ENCODE data around the gene HSPB6.
A peak's percentile ranks its signal among the peaks of the same experiment; 100 is the strongest.
"Not testable (repeated sequence)": the region's sequence is repeated elsewhere in the genome, so short reads cannot be mapped to it uniquely, and the experiment has no call there.

Gene HSPB6

GRCh38 chr19:35756377-35757230 lies at the start of gene HSPB6:
Gene HSPB6, minus strand, starts transcription at chr19:35757029. Its CDS starts 21 bp downstream, at chr19:35757008.
- no peak for DNase-seq (ENCODE audit: low spot score)

DNA sequence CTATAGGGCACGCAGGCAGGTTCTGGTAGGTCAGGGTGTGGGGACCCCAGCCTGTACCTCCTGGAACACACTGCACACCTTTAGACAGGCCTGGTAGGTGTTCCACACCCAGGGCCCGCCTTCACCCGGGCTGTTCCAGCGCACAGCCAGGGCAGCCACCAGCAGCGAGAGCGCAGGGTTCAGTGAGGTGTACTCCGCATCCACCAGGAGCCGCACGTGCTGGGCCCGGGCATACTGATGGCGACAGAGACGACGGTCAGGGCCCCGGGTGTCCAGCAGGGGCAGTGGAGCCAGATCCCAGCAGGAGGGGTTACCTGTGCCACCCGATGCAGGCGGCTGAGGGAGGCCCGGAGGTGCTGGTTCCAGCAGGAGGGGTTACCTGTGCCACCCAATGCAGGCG lies 49.8 kb upstream of the HSPB6 start:
- no peak for DNase-seq (ENCODE audit: low spot score)

- DNase-seq (ENCODE audit: low spot score), result no peak
Measured at GRCh38 chr19:35805526-35806102, 48.8 kb upstream of the HSPB6 start.

- no peak for DNase-seq (ENCODE audit: low spot score)
Measured at GRCh38 chr19:35801828-35802227, 45.0 kb upstream of the HSPB6 start.

- peak; percentile 28 for DNase-seq (ENCODE audit: low spot score)
Measured at GRCh38 chr19:35797663-35798062, 40.8 kb upstream of the HSPB6 start.

DNA sequence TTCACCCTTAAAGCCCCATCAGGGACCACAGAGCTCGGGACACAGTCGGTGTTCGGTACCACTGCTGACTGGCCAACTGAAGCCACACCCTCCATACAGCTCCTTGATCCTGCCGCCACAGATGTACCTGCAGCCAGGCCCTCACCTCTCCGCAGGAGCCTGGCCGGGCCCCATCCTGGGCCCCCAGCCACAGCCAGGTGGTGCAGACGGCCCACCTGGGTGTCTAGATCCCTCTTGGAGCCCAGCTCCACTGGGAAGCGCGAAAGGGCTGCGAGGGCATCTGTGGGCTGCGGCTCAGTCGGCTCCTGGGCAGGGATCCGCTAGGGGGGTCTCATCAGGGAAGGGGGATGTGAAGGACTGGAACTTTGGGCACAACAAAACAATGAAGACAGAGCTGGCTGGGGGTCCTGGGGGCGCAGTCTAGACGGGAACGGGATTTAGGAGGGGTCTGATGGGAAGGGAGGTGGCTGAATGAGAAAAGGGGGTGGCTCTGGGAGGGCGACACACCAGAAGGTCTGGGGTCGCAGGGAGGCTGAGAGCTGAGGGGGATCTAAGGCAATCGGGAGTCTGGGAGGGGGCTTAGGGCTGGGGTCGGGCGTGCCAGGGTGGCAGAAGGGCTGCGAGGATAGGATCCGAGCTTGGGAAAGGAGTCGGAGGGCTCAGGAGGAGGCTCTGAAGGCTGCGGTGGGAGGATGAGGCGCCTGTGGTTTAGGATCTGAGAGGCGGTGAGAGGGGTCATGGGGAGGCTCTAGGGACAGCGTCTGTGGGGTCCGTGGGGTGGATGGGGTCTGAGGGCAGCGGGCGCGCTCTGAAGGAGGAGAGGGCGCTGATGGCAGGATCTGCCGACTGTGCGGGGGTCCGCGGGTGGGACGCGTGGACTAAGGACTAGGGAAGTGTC lies 40.1 kb upstream of the HSPB6 start:
- no peak for DNase-seq (ENCODE audit: low spot score)

DNA sequence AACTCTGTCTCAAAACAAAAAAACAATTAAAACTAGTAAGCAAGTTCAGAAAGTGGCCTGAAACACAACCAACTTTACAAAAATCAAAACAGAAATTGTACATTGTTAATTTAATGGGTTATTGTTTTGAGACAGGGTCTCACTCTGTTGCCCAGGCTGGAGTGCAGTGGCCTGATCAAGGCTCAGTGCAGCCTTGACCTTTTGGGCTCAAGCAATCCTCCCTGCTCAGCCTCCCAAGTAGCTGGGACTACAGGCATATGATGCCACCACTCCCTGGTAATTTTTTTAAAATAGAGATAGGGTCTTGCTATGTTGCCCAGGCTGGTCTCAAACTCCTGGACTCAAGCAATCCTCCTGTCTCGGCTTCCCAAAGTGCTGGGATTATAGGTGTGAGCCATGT lies 38.7 kb upstream of the HSPB6 start:
- not testable (repeated sequence) for DNase-seq (ENCODE audit: low spot score)

DNA sequence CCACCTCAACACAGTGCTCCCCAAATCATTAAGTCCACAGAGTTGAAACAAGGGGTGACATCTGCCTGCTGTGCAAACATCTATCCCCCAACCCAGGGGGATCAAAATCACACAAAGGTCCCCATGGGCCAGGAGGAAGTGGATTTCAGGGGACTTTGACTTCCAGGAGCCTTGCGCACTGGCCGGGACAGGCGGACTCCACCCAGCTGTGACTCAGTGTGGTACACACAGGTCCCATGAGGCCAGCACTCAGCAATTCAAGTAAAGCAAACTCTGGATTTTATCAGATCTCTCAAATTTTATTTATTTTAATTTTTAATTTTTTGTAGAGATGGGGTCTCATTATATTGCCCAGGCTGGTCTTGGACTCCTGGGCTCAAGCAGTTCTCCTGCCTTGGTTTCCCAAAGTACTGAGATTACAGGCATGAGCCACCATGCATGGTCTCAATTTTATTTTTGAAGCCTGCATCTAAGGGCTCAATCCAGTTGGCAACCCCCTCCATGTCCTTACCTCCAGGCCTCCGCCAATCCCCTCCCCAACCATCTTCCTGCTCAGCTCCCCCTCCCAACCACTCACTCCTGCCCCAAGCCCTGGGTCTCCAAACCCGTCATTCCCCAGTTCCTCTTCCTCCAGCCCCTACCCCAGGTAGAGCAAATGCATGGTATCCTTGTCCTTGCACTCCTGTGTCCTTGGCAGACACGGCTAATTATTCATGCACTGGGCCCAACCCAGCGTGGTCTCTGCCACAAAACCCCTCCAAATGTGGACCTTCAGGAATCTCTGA lies 36.7 kb upstream of the HSPB6 start:
- DNase-seq (ENCODE audit: low spot score), result no peak

- DNase-seq (ENCODE audit: low spot score), result no peak
Measured at GRCh38 chr19:35792888-35793287, 36.1 kb upstream of the HSPB6 start.

- DNase-seq (ENCODE audit: low spot score), result no peak
Measured at GRCh38 chr19:35792312-35792711, 35.5 kb upstream of the HSPB6 start.

DNA sequence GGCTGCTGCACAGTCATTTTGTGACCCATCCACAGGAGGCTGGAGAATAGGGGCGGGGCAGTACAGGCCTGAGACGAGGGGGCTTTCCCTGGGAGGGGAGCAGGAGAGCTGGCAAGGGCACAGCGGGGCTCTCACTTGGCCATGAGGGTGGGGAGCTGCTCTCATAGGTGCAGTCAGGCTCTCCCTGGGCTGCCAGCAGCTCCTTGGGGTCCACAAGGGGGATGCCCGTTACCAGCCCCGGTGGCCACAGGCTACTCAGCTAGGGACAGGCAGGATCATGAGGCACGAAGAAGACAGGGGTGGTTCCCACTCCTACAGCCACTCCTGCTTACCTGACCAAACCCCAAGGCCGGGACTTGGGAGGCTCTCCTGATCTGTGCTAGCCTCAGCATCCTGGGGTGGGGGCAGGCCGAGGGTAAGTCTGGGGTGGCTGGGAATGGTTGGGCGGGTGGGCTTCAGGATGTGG lies 35.0 kb upstream of the HSPB6 start:
- no peak for DNase-seq (ENCODE audit: low spot score)

DNA sequence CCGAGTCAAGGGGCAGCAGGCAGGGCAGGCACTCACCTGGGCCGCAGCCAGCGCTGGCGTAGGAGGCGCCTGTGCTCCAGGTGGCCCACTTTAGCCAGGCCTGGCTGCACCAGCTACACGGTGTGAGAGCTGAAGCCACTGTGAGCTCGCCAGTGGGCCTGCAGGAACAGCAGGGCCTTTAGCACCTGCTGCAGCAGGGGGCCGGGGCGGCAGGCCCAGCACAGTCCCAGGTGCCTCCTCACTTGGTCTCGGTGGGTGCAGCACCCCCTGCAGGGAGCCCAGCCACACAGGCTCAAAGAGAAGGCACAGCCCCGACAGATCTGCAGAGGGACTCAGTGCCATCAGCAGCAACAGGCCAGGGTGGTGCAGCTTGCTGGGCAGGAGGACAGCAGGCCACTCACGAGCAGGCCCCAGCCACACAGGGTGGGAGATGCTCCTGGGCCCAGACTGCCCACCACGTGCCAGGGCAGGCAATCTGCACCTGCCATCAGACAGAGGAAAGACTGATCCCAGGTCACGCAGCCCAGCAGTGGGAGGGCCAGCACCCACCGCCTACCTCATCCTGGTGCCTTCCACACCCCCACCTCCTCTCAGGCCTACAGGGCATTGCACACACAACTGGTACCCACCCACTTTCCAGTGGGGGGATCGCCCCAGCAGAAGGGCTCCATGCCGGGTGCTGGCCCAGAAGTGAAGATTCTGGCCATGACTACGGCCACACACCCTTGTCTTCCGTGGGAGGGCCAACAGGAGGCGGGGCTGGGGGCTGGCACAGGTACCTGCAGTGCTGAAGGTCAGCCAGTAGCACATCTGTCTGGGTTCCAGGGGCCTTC lies 34.4 kb upstream of the HSPB6 start:
- DNase-seq (ENCODE audit: low spot score), result peak; percentile 58

GRCh38 chr19:35789978-35790944 lies 33.4 kb upstream of the HSPB6 start:
- DNase-seq (ENCODE audit: low spot score), result no peak

- DNase-seq (ENCODE audit: low spot score), result no peak
Measured at GRCh38 chr19:35789195-35789977, 32.6 kb upstream of the HSPB6 start.

DNA sequence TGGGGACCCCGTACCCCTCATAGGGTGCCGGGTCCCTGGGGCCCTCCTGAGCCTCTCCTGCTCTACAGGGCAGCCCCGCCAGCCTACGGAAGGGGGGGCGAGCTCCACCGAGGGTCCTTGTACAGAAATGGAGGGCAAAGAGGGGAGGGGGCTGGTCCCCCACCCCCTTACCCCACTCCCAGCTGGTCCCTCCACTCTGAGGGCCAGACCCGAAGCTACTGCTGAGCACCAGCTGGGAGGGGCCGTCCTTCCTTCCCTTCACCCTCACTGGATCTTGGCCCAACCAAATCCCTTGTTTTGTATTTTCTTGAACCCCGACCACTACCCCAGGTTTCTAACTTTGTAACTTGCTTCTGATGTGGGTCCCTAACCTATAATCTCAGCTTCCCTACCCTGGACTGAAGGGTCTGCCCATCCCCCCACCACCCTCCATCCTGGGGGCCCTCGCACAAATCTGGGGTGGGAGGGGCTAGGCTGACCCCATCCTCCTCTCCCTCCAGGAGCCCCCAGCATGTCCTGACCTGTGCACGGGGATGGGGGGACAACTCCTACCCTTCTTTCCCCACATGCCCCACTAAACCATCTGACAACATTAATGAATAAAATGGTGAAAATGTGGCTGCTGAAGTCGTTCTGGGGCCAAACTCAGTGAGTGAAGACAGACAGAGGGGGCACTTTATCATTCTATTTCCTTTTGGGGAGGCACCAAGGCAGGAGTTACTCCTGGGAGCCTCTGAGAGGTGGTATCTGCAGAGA lies 31.6 kb upstream of the HSPB6 start:
- no peak for DNase-seq (ENCODE audit: low spot score)

GRCh38 chr19:35787227-35787799 lies 30.5 kb upstream of the HSPB6 start:
- DNase-seq (ENCODE audit: low spot score), result no peak

GRCh38 chr19:35786299-35787160 lies 29.7 kb upstream of the HSPB6 start:
- no peak for DNase-seq (ENCODE audit: low spot score)

Data from cerebellar cortex (tissue), 1 donor.